LNCAP (cell line): ENCODE data around the gene NDUFAB1.

Experiments
- CTCF ChIP-seq: fragments of 450-650 bp; IDR thresholded peaks from 2 replicates; pipeline ENCODE4 v1.5.1; 2017; ENCODE audit warnings: mild to moderate bottlenecking

The NDUFAB1 gene

GRCh38 chr16:23557779-23558702, 38.1 kb downstream of the NDUFAB1 start:
- TF ChIP-seq CTCF, result no peak

GRCh38 chr16:23556881-23557778, 39.0 kb downstream of the NDUFAB1 start, which contains the start of the genes EARS2 and UBFD1:
EARS2 (minus strand) TSS chr16:23557350; CDS start chr16:23557343, 7 bp downstream.
UBFD1 (plus strand) TSS chr16:23557727; CDS start chr16:23557743, 16 bp downstream.
- peak; percentile 94 for TF ChIP-seq CTCF

- TF ChIP-seq CTCF, result no peak
These were observed 41.6 kb downstream of the NDUFAB1 start for GRCh38 chr16:23554536-23554935.

- TF ChIP-seq CTCF, result no peak
These were observed 44.0 kb downstream of the NDUFAB1 start for GRCh38 chr16:23552161-23552560.

GRCh38 chr16:23549938-23550337, 46.2 kb downstream of the NDUFAB1 start:
- TF ChIP-seq CTCF, result no peak

GRCh38 chr16:23544436-23544835, 51.7 kb downstream of the NDUFAB1 start:
- TF ChIP-seq CTCF, result no peak
